ENCODE results near the gene PRR12.

The PRR12 gene

DNA sequence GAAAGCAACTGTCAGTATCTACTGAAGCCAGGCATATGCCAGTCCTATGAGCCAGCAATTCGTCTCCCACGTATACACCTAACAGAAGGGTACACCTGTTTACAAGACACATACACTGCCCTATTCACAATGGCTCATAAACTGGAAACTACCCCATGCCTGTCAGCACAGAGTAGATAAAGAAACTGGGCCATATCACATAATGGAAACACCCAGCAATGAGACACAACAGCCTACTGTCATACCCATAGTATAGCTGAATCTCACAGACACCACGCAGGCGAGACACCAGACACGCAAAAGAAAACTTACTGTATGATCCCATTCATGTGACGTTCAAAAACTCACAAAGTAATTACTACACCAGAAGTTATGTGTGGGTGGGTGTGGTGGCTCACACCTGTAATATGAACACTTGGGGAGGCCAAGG lies 26.4 kb upstream of the PRR12 start:
- no peak for DNase-seq

DNA sequence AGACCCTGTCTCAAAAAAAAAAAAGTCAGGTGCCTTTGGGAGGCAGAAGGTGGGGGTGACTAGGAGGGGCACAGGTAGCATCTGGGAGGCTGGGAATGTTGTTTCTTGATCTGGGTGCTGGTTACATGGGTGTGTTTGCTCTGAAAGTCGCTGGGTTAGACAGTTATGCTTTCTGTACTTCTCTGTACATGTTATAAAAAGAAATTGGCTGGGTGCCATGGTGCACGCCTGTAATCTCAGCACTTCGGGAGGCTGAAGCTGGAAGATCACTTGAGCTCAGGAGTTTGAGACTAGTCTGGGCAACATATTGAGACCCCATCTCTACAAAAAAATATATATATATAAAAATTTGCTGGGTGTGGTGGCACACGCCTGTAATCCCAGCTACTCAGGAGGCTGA lies 25.7 kb upstream of the PRR12 start:
- no peak for DNase-seq

DNA sequence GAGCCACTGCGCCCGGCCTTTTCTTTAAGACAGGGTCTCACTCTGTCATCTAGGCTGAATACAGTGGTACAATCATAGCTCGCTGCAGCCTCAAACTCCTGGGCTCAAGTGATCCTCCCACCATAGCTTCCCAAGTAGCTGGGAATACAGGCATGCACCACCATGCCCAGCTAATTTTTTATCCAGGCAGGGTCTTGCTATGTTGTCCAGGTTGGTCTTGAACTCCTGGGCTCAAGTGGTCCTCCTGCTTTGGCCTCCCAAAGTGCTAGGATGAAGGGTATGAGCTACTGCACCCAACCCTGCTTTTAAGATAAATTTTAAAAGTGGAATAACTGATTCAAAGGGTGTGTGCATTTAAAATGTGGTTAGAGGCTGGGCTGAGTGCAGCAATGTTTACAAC lies 24.7 kb upstream of the PRR12 start:
- no peak for DNase-seq

DNA sequence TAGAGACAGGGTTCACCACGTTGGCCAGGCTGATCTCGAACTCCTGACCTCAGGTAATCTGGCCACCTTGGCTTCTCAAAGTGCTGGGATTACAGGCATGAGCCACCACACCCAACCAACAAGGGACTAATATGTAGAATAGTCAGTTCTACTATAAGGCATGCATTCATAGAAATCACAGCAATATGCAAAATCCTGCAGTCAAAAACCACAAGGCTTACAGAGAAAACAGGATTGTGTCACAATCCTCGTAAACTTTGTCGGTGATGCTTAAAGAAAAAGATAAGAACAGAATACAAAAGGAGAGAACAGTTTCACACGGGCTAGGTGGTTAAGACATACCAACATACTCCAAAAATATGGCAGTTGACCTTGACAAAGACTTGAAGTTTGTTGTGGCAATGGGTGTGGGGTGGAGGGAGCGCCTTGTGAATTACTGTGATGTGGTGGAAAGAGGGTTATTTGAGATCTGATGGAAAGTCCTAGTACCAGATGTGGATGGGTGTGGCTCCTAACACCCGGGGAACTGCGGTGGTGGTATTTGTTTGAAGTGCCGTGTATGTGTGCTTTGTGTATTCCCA lies 23.0 kb upstream of the PRR12 start:
- no peak for DNase-seq

DNA sequence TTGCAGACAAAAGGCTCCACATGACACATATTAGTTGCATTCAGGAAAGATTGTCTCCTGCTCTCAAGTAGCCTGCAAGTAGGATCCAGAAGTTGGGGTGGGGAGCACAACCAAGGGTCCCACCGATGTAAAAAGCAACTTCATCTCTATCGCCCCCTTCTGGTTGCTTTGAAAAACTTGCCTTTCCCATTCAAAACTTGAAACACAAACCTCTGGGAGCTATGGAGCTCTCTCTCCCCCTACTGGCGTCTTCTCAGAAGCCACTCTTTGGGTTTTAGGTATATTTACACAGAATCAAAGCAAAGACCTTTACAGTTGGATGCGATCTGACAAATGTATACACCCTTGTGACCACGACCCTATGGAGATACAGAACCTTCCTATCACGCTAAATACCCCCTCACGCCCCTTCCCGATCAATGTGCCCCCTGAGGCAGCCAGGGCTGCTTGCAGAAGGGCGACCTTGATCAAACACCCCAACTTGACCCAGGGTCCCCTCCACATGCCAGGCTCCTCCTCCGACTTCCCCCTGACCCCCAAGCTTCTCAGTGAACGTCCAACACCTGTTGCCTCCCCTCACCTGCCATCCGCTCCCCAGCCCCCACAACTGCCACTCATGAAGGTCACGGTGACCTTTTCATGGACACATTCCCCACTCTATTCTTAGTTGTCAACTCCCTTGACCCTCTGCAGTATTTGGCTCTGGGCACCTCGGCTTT lies 20.7 kb upstream of the PRR12 start:
- DNase-seq, result peak in 17 of 58 donors; percentile 4 to 62 (median 27)

DNA sequence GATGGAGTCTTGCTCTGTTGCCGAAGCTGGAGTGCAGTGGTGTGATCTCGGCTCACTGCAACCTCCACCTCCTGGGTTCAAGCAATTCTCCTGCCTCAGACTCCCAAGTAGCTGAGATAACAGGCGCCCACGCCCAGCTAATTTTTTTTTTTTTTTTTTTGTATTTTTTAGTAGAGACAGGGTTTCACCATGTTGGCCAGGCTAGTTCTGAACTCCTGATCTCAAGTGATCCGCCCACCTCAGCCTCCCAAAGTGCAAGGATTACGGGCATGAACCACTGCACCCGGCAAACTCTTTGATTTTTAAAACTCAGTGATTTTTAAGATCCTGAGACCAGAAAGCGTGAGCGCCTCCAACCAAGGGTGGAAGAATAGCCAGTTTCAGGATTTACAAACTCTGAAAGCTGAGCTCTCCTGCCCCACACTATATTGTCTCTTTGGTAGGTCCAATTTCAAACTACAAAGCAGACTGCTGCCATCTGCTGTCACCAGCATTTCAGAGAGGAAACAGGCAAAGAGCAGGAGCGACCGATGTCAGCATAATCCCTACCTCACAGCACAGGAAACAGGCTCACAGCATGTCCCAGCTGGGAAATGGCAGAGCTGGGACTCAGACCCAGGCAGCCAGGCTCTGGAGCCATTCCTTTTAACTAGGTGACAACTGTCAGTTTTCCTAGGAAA lies 19.8 kb upstream of the PRR12 start:
- DNase-seq, result peak in 2 of 58 donors; percentile 11 to 44

DNA sequence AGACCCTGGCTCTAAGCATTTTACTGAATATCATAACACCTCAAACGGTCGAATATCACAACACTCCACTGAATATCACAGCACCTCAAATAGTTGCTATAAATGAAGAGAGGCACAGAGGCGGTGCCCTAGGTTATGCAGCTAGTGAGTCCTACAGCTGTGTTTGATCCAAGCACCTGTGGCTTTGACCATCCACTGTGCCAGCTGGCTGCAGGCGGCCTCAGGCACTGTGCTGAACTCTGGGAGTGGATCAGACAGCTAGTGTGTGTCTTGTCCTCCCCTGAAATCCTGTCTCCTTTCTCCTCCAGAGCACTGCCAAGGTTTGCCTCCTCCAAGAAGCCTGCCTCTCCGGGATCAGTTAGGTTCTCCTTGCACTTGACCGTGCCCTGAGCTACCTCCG lies 18.0 kb upstream of the PRR12 start:
- no peak for DNase-seq

DNA sequence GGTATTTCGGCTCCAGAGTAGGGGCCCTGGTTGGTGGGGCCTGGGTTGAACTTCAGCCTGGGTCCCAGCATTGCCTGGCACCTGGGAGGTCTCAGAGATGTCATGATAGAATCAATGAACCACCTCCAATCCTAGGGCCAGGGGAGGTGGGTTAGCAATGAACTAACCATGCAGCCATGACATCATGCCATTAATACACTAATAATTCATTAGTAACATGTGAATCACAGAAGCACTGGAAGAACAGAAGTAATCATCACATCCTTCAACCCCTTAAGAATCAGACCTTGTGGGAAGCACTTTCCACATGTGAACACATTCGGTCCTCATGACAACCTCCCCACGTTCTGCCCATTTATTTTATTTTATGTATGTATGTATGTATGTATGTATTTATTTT lies 17.6 kb upstream of the PRR12 start:
- no peak for DNase-seq

DNA sequence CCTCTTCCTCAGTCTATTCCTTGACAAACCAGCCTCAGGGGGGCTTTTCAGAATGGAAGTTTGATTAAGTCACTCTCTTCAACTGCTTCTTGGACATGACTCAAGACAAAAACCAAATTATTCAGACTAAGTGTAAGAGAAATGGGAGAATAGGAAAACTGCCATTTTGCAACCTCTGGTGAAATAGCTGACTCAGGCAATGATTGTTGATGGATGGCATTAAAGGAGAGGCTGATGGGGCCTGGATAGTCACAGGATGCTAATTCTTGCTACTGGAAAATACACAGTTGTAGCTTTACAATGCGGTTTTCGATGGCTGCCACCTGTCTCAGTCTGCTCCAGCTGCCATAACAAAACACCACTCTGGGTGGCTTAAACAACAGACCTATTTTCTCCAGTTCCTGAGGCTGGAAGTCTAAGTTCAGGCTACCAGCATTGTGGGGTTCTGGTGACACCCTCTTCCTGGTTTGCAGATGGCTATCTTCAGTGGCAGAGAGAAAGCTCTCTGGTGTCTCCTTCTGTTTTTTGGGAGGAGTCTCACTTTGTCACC lies 16.7 kb upstream of the PRR12 start:
- DNase-seq, result no peak

DNA sequence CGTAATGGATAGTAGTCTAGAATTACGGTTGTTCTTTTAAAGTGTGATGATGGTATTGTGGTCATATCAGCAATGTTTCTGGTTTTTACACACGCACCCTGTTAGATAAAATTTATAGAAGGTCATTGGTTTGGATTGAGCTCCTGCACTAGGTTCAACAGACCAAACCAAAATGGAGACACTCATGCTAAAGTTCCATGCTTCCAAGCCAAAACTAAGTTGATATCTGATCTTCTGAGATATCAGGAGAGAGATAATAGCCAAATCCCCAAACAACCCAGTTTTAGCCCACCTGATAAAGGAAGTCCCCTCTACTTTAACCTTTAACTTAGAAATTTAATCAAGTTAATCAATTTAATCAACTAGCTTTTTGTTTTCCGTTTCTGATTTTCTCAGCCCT lies 11.8 kb upstream of the PRR12 start:
- no peak for DNase-seq

DNA sequence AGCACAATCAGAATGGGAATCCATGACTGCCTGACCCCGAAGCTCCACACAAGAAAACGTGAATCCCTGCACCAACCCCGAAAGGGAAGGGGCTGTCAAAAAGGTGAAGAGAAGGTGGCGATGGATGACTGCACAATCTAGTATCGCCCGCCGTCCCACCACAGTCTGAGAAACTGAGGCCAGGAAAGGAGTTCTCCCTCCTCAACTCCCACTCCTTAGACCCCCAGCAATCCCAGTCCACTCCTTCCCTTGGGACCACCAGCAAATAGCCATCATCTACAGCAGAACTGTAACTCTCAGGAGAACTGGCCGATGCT lies 11.1 kb upstream of the PRR12 start:
- no peak for DNase-seq

DNA sequence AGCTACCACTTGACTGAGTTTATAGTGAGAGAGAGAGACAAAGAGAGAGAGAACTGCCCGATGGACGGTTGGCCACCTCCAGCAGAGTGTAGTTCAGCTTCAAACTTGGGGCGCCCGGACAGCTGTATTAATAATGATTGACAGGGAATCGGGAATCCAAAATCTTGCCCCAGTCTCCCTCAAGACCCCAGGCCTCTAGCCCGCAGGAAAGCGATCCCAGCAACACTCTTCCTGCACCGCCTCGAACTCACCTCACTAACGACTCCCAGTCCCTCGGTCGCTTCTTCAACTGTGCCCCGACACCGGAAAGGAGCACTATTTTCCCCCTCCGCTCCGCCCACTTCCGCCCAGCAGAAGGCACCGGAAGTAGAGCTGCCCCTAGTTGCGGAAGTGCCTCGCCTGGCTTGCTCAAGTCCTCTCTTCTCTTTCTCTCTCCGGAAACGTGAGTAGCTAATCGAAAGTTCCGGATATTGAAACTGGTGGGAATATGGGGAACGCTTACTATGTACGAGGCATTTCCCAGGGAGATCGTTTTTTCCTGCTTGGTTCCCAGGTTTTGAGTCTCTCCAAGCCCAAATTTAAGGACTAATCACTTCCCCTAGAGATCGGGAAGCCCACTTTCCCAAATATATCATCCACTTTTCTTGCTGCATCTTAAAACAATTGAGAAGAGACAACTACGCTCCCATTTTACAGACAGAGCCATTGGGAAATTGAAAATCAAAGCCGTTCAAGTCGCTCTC lies 10.5 kb upstream of the PRR12 start, which contains the start of gene NOSIP:
TSS of gene NOSIP (minus strand) at position 293 of the 743 bp plus-strand sequence. CDS start 19,865 bp downstream, outside the sequence.
- DNase-seq, result peak; percentile 23 to 97 (median 88)

DNA sequence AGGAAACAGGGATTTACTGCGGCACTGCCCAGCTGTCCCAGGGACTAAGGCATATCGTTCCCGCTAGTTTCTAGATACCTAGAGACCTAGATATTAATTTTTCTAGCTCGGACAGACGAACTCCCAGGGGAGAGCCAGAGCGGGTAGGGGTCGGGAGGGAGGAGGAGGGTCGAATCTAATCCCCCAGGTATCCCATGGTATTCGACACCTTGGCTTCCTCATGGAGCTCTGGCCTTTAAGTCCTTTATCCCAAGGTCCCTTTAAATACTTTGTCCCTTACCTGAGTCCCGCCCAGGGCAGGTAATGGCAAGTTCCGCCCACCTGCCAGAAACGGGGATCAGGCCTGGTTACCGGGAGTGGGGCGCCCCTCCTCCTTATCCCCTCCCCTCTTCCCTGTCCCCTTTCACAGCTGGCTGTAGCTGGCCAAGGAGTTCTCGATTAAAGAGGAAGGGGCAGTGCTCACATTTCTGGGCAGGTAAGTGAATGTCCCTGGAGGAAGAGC lies 9.9 kb upstream of the PRR12 start, which contains the start of gene PRRG2:
TSS of gene PRRG2 (plus strand) at position 310 of the 502 bp plus-strand sequence. CDS start 1,904 bp downstream, outside the sequence.
- no peak for DNase-seq

DNA sequence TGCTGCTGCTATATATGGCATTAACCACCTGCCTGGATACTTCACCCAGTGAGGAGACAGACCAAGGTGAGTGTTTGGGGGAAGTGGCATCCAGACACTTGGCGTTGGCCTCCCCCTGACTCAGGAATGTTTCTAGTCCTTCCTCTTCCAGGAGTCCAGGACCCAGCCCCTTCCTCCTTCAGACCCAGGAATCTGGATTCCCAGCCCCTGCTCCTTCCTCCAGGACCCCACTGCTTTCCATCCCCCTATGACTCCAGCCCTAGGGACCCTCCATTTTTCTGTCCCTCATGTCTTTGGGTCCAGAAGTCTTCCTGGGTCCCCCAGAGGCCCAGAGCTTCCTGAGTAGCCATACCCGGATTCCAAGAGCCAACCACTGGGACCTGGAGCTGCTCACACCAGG lies 7.7 kb upstream of the PRR12 start:
- no peak for DNase-seq

DNA sequence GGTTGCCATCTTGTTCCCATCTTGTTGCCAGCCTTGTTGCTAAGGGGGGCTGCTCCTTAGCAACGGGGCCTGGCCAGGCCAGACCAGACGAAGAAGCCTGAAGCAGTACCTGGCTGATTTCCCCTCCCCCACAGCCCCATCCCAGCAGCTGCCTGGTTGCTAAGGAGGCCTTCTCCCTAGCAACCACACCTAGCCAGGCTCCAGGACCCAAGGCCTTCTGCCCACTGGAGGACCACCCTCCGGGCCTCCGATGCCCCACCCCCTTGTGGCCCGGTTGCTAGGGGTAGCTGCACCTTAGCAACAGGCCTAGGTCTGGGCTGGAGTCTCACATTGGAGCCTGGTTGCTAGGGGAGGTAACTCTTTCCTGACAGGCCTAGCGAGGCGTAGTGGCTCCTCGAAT lies 6.0 kb upstream of the PRR12 start:
- DNase-seq, result peak in 3 of 58 donors; percentile 8 to 21 (median 9)

DNA sequence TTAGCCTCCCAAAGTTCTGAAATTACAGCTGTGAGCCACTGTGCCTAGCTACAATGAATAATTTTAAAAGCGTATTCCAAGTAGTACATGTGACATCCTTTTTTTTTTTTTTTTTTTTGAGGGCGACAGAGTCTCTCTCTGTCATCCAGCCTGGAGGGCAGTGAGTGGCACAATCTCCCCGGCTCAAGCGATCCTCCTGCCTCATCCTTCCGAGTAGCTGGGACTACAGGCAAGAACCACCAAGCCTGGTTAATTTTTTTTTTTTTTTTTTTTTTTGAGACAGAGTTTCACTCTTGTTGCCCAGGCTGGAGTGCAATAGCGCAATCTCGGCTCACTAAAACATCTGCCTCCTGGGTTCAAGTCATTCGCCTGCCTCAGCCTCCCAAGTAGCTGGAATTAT lies 3.8 kb upstream of the PRR12 start:
- DNase-seq, result no peak

DNA sequence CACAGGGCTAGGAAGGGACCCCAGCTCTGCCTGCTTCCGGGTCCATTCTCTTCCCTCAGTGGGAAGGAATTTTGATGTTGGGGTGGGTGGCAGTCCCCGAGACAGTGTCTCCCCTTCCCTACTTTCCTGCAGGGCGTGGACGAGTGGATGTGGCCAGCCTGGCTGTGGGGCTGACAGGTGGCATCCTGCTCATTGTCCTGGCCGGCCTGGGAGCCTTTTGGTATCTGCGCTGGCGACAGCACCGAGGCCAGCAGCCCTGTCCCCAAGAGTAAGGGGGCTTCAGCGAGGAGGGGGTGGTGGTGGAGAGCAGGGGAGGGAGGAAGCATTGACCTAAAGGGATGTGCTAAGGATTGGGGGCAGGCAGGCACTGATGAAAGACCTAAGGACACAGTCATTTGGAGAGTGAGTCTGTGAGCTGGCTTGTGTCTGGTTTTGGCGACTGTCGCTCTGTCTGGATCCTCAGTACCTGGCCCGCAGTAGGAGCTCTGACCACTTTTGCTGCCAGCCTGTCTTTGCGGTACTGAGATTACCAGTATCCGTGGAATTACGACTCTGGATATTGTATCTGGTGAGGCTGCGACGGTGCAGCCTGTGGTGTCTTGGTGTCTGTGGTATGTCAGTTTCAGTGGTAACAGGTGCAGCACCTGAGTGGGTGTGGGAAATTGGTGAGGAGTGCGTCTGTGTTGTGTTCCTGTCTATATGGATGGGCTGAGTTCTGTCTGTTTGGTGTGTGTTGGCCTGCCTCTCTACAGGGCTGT lies 2.4 kb upstream of the PRR12 start:
- no peak for DNase-seq

DNA sequence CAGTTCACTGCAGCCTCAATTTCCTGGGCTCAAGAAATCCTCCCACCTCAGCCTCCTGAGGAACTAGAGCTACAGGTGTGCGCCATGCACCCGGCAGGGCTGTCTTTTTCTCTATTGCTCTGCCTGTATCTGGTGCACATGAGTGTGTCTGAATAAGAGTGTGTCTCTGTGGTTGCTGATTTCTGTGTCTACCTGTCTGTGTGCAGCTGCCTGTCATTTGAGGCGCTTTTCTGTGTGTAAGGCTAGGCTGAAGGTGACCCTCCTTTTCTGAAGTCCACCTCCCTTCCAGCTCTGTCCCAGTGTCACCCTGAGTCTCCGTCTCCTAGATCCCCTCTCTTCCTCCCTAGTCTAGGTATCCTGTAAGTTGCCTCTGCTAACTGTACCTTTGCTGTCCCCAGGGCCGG lies 1.5 kb upstream of the PRR12 start:
- no peak for DNase-seq

DNA sequence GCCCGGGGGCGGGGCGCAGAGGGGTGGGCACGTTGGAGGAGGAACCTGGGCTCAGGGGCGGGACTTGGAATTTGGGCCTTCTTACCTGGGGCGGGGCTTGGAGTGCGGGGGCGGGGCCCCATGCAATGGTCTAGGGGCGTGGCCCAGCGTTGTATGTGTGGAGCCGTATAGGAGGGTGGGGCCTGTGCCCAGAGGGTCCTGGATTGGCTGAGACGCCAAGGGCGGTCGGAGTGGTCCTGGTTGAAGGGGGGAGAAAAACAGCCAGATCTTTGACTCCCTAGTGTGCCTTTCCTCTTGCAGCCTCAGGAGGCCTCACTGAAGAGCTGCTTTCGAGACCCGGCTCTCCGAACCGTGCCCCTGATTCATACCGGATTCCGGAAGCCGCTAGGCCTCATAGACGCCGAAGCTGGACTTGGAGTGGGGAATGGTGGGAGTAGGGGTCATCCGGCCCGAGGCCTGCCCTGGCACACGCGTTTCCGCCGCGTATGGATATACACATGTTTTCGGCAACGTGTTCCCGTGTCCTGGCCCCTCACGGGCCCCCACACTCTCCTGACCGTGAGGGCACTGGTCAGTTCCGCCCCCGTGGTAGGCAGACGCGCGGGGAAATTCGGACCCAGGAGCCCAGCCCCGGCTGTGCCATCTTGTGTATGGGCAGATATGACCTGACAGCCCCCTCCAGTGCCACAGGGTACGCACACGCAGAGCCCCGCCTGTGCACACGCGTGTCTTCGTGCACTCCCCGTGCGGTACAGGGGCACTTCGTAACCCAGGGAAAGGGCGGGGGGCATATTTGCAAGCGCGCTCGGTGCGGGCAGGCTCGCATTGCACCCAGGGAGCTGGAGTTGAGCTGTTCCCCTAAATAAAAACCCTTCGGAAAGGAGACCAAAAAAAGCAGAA lies 661 bp upstream of the PRR12 start:
- DNase-seq, result peak in 57 of 58 donors; percentile 42 to 94 (median 79)

All from anterior cingulate cortex (tissue), 58 donors.